Choroid plexus epithelial cell (primary cell): ENCODE measurements around the gene CST9L.

Experiments used
- DNase-seq: peaks from one replicate; pipeline ENCODE4 v3.0.0-alpha.2; 2010; ENCODE audit warnings: low read depth
- H3K4me3 ChIP-seq: 2 replicates; pipeline ENCODE4 v1.5.1; 2011; ENCODE audit warnings: low read depth, mild to moderate bottlenecking, control low read depth, low read length, moderate library complexity
- TF ChIP-seq, protein P1 (sequence below): conservative IDR thresholded peaks from 2 replicates; pipeline ENCODE4 v1.5.1; 2011; ENCODE audit warnings: low read depth, mild to moderate bottlenecking, control low read depth, inconsistent platforms, low read length, moderate library complexity

The CST9L gene

GRCh38 chr20:23530937-23531567 is 37.2 kb downstream of the CST9L start:
- TF ChIP-seq, protein P1, sequence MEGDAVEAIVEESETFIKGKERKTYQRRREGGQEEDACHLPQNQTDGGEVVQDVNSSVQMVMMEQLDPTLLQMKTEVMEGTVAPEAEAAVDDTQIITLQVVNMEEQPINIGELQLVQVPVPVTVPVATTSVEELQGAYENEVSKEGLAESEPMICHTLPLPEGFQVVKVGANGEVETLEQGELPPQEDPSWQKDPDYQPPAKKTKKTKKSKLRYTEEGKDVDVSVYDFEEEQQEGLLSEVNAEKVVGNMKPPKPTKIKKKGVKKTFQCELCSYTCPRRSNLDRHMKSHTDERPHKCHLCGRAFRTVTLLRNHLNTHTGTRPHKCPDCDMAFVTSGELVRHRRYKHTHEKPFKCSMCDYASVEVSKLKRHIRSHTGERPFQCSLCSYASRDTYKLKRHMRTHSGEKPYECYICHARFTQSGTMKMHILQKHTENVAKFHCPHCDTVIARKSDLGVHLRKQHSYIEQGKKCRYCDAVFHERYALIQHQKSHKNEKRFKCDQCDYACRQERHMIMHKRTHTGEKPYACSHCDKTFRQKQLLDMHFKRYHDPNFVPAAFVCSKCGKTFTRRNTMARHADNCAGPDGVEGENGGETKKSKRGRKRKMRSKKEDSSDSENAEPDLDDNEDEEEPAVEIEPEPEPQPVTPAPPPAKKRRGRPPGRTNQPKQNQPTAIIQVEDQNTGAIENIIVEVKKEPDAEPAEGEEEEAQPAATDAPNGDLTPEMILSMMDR: no peak
- no peak for DNase-seq
- no peak overlapping the region for H3K4me3 ChIP-seq

GRCh38 chr20:23528867-23529431 is 39.3 kb downstream of the CST9L start:
- DNase-seq: no peak
- TF ChIP-seq, protein P1: no peak
- no peak overlapping the region for H3K4me3 ChIP-seq

DNA sequence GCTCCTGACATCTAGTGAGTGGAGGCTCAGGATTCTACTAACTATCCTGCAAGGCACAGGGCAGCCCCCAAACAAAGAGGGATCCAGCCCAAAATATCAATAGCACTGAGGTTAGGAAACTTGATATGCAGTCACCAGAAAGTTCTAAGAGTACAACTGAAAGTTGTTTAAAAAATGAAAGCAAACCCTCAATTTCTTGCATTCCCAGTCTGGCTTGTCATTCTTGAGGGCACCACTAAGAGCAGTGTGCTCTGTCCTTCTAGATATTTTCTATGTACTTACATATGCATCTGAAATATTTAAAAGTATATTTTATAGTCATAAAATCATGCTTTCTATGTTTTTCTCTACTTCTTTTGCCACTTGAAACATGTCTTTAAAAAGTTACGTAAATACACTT is 41.4 kb downstream of the CST9L start:
- TF ChIP-seq, protein P1: no peak
- no peak for DNase-seq
- no peak overlapping the region for H3K4me3 ChIP-seq

- no peak overlapping the region for H3K4me3 ChIP-seq
- DNase-seq: no peak
- TF ChIP-seq, protein P1: no peak
Observed at GRCh38 chr20:23524146-23524545, 44.1 kb downstream of the CST9L start.

DNA sequence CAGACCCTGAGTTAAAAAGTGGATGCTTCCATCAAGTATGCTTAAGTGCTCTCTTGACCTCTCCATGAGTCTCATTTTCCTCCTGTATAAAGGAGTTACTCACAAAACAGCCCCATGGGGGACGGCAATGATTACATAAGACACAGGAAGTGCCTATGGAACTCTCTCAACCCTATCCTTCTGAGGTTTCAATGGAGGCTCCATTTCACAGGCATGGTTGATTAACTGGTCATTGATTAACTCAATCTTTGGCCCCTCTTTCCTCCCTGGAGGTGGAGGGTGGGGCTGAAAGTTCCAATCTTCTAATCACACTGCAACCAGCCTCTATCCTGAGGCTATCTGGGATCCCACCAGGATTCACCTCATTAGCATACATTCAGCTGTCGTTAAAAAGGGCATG is 48.1 kb downstream of the CST9L start:
- TF ChIP-seq, protein P1: no peak
- H3K4me3 ChIP-seq: no peak overlapping the region
- no peak for DNase-seq

- TF ChIP-seq, protein P1: no peak
- H3K4me3 ChIP-seq: no peak overlapping the region
- DNase-seq: no peak
Observed at GRCh38 chr20:23519556-23519955, 48.7 kb downstream of the CST9L start.

- no peak overlapping the region for H3K4me3 ChIP-seq
- TF ChIP-seq, protein P1: no peak
- DNase-seq: no peak
Observed at GRCh38 chr20:23517719-23518118, 50.6 kb downstream of the CST9L start.
